Neuron (in vitro differentiated cells): ENCODE measurements around the gene PAPPA2.

ENCODE experiments used
- H2AFZ ChIP-seq: one replicate; pipeline ENCODE4 v1.6.1; 2013; ENCODE audit warnings: low read depth, mild to moderate bottlenecking, inconsistent platforms, low read length, moderate library complexity
- H3K27me3 ChIP-seq: one replicate; pipeline ENCODE4 v1.6.1; 2013; ENCODE audit warnings: low read length; ENCODE audit not compliant: insufficient read depth
- H3K36me3 ChIP-seq: one replicate; pipeline ENCODE4 v1.6.1; 2013; ENCODE audit warnings: low read length; ENCODE audit not compliant: insufficient read depth
- H3K4me1 ChIP-seq: one replicate; pipeline ENCODE4 v1.6.1; 2013; ENCODE audit warnings: low read length; ENCODE audit not compliant: insufficient read depth
- H3K4me3 ChIP-seq: 2 replicates; pipeline ENCODE4 v1.5.1; 2013; ENCODE audit warnings: mild to moderate bottlenecking, low read length, moderate library complexity
- H3K9me3 ChIP-seq: one replicate; pipeline ENCODE4 v1.6.1; 2013; ENCODE audit warnings: low read length

Gene PAPPA2

DNA sequence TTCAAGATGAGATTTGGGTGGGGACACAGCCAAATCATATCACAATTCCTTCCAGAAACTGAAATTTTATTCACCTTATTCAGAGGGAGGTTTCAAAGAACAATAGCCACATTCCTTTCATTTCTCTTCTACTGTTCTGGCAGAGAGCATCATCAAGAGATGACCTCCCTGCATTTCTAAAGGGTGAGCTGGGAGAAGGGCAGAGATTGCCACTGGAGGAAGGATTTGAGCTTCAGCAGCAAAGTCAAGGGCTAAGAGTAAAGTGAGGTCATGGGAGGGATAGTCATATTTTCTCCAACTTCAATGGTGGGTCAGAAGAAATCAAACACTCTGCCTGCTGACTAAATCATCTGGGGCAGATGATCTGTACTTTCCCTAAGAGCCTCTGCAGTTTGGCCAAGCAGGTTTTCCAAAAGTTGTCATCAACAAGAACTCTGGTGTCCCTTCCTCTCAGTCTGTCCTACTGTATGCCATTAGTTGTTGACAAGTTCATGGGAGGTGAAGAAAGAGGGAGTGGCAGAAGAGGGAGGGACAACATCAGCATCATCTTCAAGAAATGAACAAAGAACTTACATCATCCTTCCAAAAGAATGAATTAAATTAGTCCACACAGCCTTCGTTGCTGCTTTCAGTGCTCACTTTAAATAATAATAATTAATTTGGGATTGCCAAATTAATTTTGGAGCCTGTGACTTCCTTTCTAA is 403.2 kb downstream of the PAPPA2 start:
- no peak overlapping the region for H2AFZ ChIP-seq
- H3K36me3 ChIP-seq = no peaks in the 10 kb centered on the region
- H3K4me3 ChIP-seq = no peak overlapping the region
- H3K9me3 ChIP-seq = no peaks in the 10 kb centered on the region
- no peaks in the 10 kb centered on the region for H3K27me3 ChIP-seq
- no peaks in the 10 kb centered on the region for H3K4me1 ChIP-seq

- H3K9me3 ChIP-seq = no peaks in the 10 kb centered on the region
- H3K27me3 ChIP-seq = no peaks in the 10 kb centered on the region
- no peak overlapping the region for H2AFZ ChIP-seq
- no peak overlapping the region for H3K4me3 ChIP-seq
- no peaks in the 10 kb centered on the region for H3K36me3 ChIP-seq
- no peaks in the 10 kb centered on the region for H3K4me1 ChIP-seq
Observed at GRCh38 chr1:176869577-176869976, 406.6 kb downstream of the PAPPA2 start.

- H3K36me3 ChIP-seq = no peaks in the 10 kb centered on the region
- H3K4me1 ChIP-seq = no peaks in the 10 kb centered on the region
- H3K27me3 ChIP-seq = no peaks in the 10 kb centered on the region
- H2AFZ ChIP-seq = no peak overlapping the region
- no peak overlapping the region for H3K4me3 ChIP-seq
- no peaks in the 10 kb centered on the region for H3K9me3 ChIP-seq
Observed at GRCh38 chr1:176876966-176877515, 414.1 kb downstream of the PAPPA2 start.

DNA sequence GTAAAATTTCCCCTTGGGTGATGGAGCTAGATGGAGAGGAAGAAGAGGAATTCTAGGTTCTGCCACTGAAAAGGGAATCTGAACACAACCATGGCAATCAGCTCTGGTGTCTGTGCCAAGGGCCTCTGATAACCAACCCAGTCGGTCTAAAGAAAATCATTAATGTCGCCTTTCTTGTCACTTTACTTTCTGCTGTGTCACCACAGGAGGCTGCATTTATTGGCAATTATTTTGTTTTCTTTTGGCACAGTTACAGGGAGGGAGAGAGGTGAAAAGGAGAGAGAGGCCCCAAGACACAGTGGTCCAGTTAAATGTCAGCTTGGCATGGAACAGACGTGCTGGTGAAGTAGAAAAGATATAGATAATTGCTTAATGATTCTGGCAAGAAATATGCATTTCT is 414.6 kb downstream of the PAPPA2 start:
- no peaks in the 10 kb centered on the region for H3K36me3 ChIP-seq
- no peak overlapping the region for H2AFZ ChIP-seq
- H3K9me3 ChIP-seq = no peaks in the 10 kb centered on the region
- H3K4me3 ChIP-seq = no peak overlapping the region
- no peaks in the 10 kb centered on the region for H3K4me1 ChIP-seq
- H3K27me3 ChIP-seq = no peaks in the 10 kb centered on the region

- H3K9me3 ChIP-seq = no peaks in the 10 kb centered on the region
Observed at GRCh38 chr1:176878750-176879536, 416.0 kb downstream of the PAPPA2 start.

GRCh38 chr1:176879784-176880620 is 417.0 kb downstream of the PAPPA2 start:
- Histone ChIP-seq H3K4me1 (no peaks in the 10 kb centered on the region), H2AFZ (no peak overlapping the region), H3K36me3 (no peaks in the 10 kb centered on the region), H3K9me3 (no peaks in the 10 kb centered on the region), H3K27me3 (no peaks in the 10 kb centered on the region), H3K4me3 (no peak overlapping the region)

More at GRCh38 chr1:176878750-176879536, 416.0 kb downstream of the PAPPA2 start:
- H3K36me3 ChIP-seq = no peaks in the 10 kb centered on the region
- H3K27me3 ChIP-seq = no peaks in the 10 kb centered on the region
- H3K4me1 ChIP-seq = no peaks in the 10 kb centered on the region
- no peak overlapping the region for H2AFZ ChIP-seq
- H3K4me3 ChIP-seq = no peak overlapping the region

- no peak overlapping the region for H3K4me3 ChIP-seq
- no peaks in the 10 kb centered on the region for H3K4me1 ChIP-seq
- H3K36me3 ChIP-seq = no peaks in the 10 kb centered on the region
- no peak overlapping the region for H2AFZ ChIP-seq
- H3K27me3 ChIP-seq = no peaks in the 10 kb centered on the region
- no peaks in the 10 kb centered on the region for H3K9me3 ChIP-seq
Observed at GRCh38 chr1:176880955-176881595, 418.1 kb downstream of the PAPPA2 start.

- no peaks in the 10 kb centered on the region for H3K9me3 ChIP-seq
- no peak overlapping the region for H2AFZ ChIP-seq
- H3K4me1 ChIP-seq = no peaks in the 10 kb centered on the region
- H3K27me3 ChIP-seq = no peaks in the 10 kb centered on the region
- H3K36me3 ChIP-seq = no peaks in the 10 kb centered on the region
- H3K4me3 ChIP-seq = no peak overlapping the region
Observed at GRCh38 chr1:176884286-176884685, 421.3 kb downstream of the PAPPA2 start.

GRCh38 chr1:176884911-176885310 is 421.9 kb downstream of the PAPPA2 start:
- Histone ChIP-seq H3K27me3 (no peaks in the 10 kb centered on the region), H3K36me3 (no peaks in the 10 kb centered on the region), H2AFZ (no peak overlapping the region), H3K9me3 (no peaks in the 10 kb centered on the region), H3K4me1 (no peaks in the 10 kb centered on the region), H3K4me3 (no peak overlapping the region)

DNA sequence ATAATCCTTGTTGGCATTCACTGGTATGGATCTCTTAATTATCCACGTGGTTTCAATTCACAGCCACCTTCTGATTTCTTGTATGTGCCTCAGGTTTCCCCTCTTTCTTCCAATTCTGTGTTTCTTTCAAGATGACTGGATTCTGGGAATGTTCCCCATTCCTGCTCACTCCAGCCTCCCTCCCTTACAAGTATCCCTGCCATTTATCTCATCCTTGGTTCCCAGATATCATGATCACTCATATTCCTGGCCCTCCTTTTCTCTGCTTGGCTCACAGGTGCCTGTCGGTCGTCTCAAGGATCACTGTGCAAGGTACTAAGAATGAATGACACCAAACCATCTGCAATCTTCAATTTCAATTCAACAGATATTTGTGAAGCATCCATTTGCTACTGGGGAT is 422.4 kb downstream of the PAPPA2 start:
- Histone ChIP-seq H3K4me1 (no peaks in the 10 kb centered on the region), H3K27me3 (no peaks in the 10 kb centered on the region), H3K4me3 (no peak overlapping the region), H2AFZ (no peak overlapping the region), H3K9me3 (no peaks in the 10 kb centered on the region), H3K36me3 (no peaks in the 10 kb centered on the region)

DNA sequence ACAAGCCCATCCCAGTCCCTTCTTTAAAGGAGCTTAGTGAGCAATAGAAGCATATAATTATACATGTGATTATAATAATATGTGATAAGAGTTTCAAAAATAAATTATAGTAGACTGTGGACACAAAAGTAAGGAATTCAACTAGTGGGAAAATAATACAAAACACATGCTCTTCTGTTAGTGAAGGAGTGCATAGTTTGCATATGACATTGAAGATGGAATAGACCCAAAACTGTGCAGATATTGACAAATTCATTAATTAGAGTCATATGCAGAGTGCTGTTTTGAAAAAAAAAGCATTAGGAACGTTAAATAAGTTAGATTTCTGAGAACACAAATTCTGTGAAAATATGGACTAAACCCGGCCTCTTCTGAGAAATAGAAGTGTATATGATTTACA is 422.8 kb downstream of the PAPPA2 start:
- H3K4me1 ChIP-seq = no peaks in the 10 kb centered on the region
- H3K27me3 ChIP-seq = no peaks in the 10 kb centered on the region
- H3K9me3 ChIP-seq = no peaks in the 10 kb centered on the region
- no peaks in the 10 kb centered on the region for H3K36me3 ChIP-seq
- H3K4me3 ChIP-seq = no peak overlapping the region
- no peak overlapping the region for H2AFZ ChIP-seq

- Histone ChIP-seq H3K27me3 (no peaks in the 10 kb centered on the region), H3K9me3 (no peaks in the 10 kb centered on the region), H3K36me3 (no peaks in the 10 kb centered on the region), H2AFZ (no peak overlapping the region), H3K4me3 (no peak overlapping the region), H3K4me1 (no peaks in the 10 kb centered on the region)
Observed at GRCh38 chr1:176888471-176889032, 425.6 kb downstream of the PAPPA2 start.
